GM18519 (cell line): ENCODE measurements around the gene HTR3A.

ENCODE experiments used
- ATAC-seq: cut with Tn5 transposase; IDR thresholded peaks from one replicate; pipeline ENCODE4 v1.9.1; 2021; ENCODE audit warnings: mild to moderate bottlenecking, moderate library complexity; ENCODE audit not compliant: unreplicated experiment, low FRiP score

The HTR3A gene

DNA sequence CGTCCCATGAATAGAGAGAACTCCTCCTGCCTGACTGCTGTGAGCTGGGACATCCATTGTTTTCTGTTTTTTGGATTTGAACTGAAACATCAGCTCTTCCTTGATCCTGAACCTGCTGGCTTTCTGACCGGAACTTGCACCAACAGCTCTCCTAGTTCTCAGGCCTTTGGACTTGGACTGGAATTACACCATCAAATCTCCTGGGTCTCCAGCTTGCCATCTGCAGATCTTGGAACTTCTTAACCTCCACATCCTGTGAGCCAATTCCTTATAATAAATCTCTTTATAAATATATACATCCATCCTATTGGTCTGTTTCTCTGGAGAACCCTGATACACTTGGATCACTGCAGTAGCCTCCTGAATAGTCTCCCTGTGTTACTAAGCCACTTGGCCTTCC lies 42.1 kb downstream of the HTR3A start:
- ATAC-seq = no peak

DNA sequence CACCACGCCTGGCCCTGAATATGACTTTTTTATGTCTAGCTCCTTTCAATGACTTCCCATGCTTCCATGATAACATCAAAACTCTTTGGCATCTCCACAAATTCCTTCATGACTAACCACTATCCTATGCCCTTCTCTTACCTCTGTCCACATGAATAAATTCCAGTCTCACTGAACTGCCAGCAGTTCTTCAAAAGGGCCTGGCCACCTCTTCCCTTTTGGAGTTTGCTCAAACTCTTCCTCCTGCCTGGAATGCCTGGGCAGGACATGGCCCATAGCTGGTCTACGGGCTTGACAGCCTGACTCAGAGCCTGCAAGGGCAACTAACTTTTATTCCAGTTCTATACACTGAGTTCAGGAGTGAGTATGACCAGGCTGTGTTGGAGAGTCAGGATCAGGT lies 42.8 kb downstream of the HTR3A start:
- ATAC-seq = no peak

DNA sequence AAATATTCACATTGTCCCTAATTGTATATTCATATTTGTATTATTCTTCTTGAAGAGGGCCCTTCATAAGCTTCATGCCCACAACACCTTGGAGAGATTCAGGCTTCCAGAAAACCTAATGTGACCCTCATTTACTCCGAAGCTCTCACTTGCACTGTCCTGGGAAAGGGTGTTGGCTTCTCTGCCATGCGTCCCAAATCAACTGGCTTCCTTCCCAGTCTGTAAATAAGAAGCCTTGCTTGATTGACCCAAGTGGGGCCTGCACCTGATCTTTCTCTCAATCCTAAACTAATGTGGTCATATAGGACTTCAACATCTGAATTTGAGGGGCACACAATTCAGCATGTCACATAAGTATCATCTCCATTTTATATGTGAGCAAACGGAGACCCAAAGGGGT lies 44.1 kb downstream of the HTR3A start:
- ATAC-seq = no peak

DNA sequence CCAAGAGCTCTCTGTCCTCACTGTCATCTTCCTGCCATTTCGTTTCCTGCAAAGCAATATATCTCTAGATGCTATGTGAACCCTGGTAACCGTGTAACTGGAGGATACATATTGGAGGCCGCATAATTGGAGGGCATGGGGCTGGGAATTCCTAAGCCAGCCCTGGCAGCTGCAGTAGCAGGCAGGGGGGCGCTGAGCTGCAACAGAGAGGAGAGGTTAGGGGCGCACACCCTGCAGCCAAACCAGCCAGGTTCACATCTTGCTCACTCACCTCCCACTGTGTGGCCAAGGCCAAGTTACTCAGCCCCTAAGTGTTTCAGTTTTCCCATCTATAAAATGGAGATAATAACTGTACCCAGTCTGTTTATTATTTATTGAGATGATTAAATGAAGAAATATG lies 44.7 kb downstream of the HTR3A start:
- ATAC-seq = no peak

DNA sequence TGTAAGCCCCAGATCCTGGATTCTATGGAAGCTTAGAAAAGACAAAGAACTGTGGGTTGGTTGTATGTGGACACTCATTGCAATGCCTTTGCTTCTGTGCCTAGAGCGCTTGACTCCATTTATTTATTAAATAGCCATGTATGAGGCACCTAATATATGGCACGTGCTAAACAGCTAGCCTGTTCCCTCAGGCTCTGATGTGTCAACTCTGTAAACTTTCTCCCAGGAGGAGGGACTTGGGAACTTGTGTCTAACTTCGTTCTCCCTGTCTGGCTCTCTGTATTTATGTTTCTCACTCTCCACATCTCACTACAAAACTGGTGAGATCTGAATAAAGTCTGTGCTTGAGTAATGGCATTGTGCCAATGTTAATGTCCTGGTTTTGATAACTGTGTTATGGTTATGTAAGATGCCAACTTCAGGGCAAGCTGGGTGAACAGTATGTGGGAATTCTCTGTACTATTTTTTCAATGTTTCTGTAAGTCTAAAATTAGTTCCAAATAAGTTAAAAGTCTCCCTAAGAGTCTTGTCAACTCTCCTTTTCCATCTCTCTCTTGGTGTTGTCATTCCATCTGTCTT lies 50.5 kb downstream of the HTR3A start:
- ATAC-seq = no peak

DNA sequence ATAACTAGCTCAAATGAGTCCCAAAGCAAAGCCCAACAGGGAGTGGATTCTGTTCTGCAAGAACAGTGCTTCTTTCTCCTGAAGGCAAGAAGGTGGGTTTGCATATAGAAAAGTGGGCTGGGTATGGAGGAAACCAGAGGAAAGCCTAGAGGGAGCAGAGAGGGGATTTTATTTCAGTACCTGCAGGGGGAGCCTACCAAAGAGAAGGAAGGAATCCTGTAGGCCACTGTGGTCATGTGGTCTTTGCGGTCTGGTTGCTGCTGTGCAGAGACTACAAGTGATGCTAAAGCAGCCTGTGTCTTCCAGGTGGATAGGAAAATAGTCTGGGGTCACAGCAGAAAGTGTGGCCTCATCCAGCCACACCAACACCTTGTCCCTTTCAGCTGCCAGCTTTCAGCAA lies 51.4 kb downstream of the HTR3A start:
- no peak for ATAC-seq

DNA sequence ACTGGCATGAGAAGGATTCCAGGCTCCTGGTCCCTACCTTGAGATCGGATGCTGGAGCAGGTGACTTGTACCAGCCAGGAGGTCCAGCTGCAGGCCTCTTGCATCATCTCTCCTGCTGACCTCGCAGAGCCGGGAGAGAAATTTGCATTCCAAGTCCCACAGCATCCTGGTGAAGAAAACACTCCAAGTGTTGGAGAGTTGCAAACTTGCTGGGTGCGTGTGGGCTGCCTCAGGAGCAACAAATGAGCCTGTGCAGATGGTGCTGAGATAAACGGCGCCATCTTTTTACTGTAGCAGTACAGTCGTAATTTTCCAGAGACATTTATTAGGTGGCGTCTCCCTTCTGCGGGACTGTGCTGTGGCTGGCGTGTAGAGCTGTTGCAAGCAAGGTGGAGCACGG lies 52.5 kb downstream of the HTR3A start:
- ATAC-seq = no peak

DNA sequence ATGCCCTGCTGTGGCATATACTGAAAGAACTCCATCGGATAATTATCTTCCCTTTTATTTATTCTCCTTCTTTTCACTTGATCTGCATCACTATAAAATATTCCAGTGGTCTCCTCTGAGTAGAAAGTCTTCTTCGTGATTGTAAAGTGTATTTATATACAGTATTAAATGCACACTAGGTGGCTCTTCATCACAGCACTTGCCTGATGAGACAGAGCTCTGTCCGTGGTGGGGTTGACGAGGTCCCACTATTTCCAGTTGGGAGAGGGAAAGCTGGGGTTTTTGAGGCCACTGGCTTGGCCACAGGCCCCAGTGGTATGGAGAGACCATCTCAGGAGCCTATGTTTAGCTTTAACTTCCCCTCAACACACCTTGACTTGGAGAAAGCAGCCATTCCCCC lies 53.0 kb downstream of the HTR3A start:
- no peak for ATAC-seq

DNA sequence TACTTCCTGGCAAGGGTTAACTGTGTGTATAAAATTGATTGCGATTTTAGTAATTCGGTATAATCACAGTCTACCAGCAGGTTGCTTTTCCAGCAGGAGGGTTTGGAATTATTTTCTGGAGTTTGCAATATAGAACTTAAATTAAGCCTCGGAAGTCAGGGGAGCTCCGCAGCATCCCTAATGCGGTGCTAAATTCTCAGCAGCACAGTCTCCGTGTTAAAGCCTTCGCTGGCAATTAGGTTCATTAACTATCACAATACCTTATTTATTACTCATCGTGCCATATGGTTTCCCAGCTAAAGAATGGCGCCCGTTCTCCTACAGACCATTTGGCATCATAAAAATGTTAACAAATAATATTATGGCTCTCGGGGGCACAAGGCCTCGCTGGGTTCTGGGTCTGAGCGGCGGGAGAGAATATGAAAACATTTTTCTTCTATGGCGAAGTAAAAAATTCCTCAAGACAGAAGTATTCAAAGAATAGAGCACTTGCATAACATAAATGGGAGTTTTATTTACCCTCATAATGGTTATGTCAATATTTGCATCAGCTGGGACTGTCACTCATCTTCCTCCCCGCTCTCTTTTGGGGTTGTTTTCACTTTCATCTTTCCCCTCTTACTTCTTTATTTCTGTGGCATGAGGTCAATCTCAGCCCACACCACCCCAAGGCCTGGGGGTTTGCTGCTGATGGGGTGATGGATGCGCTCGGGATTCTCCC lies 56.5 kb downstream of the HTR3A start:
- no peak for ATAC-seq

DNA sequence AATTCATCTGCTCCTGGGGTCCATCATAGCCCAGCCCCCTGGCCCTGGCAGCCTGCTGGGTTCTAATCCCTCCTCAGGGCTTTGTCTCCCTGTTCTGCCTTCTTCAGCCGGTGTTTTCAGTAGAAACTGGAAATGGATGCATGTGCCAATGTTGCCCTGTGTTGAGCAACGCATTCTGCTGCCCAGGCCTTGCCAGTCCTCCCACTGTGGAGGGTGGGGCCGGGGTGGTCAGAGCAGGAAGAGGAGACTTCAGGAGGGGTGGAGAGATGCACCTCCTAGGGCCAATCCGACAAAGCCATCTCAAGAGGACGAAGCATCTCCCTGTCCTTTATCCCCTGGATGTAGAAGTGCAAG lies 57.0 kb downstream of the HTR3A start:
- no peak for ATAC-seq

DNA sequence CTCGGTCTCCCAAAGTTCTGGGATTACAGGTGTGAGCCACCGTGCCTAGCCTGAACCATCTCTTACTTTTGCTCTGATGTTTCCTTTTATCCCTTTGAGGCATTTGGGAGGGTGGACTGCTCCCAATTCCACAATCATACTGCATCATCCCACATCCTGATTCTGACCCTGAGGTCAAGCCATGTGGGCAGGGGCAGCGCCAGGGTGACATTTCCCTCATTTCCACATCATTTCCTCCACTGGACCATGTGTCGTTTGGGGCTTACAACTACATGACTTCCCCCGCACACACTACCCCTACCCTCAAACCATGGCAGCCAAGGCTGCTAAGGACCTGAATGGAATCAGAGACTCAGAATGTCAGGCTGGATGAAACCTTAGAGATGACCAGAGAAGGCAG lies 58.2 kb downstream of the HTR3A start:
- ATAC-seq = no peak

DNA sequence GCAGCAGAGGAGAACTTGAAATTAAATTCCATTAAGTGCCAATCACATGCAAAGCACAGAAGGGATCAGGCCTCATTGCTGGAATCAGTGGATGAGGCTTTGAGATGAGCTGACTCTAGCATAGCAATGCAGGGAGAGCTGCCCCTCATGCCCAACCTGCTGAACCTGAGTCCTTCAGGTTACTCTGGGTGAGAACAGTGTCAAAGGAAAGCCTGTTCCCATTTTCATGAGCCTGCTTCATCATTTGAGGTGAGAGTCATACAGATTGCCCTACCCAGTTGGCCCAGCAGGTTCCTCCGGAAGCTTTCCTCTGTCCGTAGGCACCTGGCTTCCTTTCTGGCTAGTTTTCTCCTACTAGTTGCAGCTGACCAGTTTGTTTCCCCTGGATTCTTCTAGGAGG lies 58.7 kb downstream of the HTR3A start:
- no peak for ATAC-seq

DNA sequence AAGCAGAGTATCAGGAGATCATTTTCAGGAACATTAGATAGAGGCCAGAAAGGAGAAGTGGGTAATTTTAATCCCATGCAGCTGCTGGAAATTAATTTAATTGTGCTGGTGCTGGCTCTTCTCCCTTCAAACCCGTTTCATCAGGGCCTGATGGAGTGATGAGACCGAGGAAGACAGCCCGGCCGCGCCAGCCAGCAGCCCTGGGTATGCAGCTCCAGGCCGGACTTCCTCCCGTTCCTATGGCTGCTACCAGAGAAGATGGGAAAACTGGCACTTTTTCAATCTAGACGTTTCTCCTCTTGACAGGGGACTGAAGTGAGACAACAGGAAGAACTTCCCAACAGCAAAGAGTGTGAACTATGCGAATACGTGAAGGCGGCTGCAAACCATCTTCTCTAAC lies 60.0 kb downstream of the HTR3A start:
- ATAC-seq = no peak

DNA sequence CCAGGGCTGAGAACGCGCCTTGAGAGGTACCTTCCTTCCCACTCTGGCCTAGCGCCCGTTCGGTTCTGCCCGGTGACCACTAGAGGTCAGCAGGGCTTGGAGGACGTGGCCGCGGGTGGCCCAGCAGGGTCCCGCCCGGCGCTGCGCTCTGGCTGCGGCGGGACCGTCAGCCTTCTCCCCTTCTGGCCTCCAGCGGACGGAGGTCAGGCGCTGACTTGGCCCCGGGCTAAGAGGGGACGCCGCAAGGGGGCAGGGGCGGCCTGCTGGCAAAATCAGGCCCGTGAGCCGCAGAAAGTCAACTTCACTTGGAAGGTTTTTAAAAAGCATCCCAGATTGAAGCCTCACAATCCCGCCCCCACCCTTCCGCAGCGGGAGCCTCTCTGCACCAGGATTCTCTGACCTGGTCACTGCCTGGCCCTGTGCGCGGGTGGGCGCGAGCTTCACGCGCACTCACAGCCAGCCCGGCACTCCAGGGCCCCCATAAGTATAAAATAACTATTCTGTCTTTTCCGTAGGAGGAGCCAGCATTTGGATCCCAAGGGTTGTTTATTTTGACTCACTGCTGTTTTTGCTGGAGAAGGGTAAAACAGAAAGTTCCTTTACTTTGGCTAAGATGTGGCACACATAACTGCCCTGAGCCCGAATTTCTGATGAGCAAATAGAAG lies 61.4 kb downstream of the HTR3A start:
- ATAC-seq = no peak

DNA sequence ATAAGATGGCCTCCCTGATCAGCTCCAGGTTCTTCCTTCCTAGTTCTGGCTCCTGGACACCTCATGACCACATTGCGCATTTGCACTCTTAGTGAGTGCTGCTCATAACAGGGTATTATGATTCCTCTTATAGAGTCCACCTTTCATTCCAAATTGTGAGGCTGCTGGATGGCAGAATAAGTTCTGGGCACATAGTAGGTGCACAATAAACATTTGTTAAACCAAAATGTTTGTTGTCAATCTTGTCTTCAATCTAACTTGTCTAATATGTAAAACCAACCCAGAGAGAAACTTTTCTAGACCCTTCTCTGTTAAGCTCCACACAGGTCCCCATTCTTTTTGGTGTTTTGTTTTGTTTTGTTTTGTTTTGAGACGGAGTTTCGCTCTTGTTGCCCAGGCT lies 62.0 kb downstream of the HTR3A start:
- ATAC-seq = no peak

DNA sequence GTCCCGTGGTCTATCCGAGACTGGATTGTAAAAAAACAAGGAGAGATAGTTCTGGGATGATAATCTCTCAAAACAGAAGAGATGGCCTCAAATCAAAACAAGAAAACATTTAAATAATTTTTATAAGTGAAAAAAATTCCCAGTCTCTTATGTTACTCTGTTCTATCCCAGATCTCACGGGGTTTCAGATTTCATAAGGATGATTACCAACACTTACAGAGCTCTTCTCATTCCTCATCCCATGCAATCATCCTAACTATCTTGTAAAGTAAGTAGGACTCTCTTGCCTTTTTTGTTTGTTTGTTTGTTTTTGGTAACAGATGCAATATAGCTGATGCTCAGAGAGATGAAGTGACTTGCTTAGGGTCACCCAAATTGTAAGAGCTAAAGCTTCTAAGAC lies 64.6 kb downstream of the HTR3A start:
- ATAC-seq = no peak
